H9 (cell line): ENCODE data around the gene CRYBA2. TPM values are rescaled to one million over a fixed set of nuclear protein-coding genes. Genes with fewer than 3 reads are reported as not detected.

Experiments used
- DNase-seq: peaks from one replicate; pipeline ENCODE4 v3.0.0-alpha.2; 2017
- H2AFZ ChIP-seq: one replicate; pipeline ENCODE4 v1.6.1; 2013; ENCODE audit warnings: mild to moderate bottlenecking, low read length, control low read depth, moderate library complexity
- H2AK5ac ChIP-seq: 2 replicates; pipeline ENCODE4 v1.6.1; 2013; ENCODE audit warnings: low read length, control low read depth, mixed read lengths; ENCODE audit not compliant: insufficient read length
- H2BK120ac ChIP-seq: one replicate; pipeline ENCODE4 v1.6.1; 2013; ENCODE audit warnings: low read depth, mild to moderate bottlenecking, low read length, control low read depth, inconsistent platforms; ENCODE audit not compliant: poor library complexity, severe bottlenecking
- H2BK12ac ChIP-seq: 2 replicates; pipeline ENCODE4 v1.6.1; 2013; ENCODE audit warnings: low read length, control low read depth, mixed read lengths, low read depth; ENCODE audit not compliant: insufficient read length
- H2BK15ac ChIP-seq: 2 replicates; pipeline ENCODE4 v1.6.1; 2013; ENCODE audit warnings: low read depth, low read length, control low read depth
- H2BK20ac ChIP-seq: one replicate; pipeline ENCODE4 v1.6.1; 2013; ENCODE audit warnings: low read depth, mild to moderate bottlenecking, low read length, control low read depth, inconsistent platforms; ENCODE audit not compliant: poor library complexity, severe bottlenecking
- H2BK5ac ChIP-seq: 2 replicates; pipeline ENCODE4 v1.6.1; 2013; ENCODE audit warnings: low read length, control low read depth, mixed read lengths; ENCODE audit not compliant: insufficient read length
- H3K14ac ChIP-seq: 2 replicates; pipeline ENCODE4 v1.6.1; 2013; ENCODE audit warnings: low read length, control low read depth; ENCODE audit not compliant: insufficient read depth
- H3K18ac ChIP-seq: 2 replicates; pipeline ENCODE4 v1.6.1; 2013; ENCODE audit warnings: low read depth, mild to moderate bottlenecking, mixed read lengths, low read length, control low read depth; ENCODE audit not compliant: insufficient read length
- H3K23ac ChIP-seq: 2 replicates; pipeline ENCODE4 v1.6.1; 2013; ENCODE audit warnings: low read length, control low read depth, mixed read lengths, low read depth; ENCODE audit not compliant: insufficient read length
- H3K23me2 ChIP-seq: 2 replicates; pipeline ENCODE4 v1.6.1; 2013; ENCODE audit warnings: low read depth, mild to moderate bottlenecking, mixed read lengths, low read length, control low read depth; ENCODE audit not compliant: insufficient read length, poor library complexity, severe bottlenecking
- H3K27ac ChIP-seq: 2 replicates; pipeline ENCODE4 v1.5.1; 2013; ENCODE audit warnings: low read length, control low read depth, mixed read lengths, low read depth; ENCODE audit not compliant: insufficient read length
- H3K27me3 ChIP-seq: 2 replicates; pipeline ENCODE4 v1.6.1; 2013; ENCODE audit warnings: low read length, control low read depth, inconsistent platforms; ENCODE audit not compliant: insufficient read depth
- H3K4ac ChIP-seq: 2 replicates; pipeline ENCODE4 v1.6.1; 2013; ENCODE audit warnings: low read depth, mild to moderate bottlenecking, control low read depth, inconsistent platforms, low read length, moderate library complexity
- H3K4me1 ChIP-seq: 2 replicates; pipeline ENCODE4 v1.6.1; 2013; ENCODE audit warnings: low read length, control low read depth, inconsistent platforms; ENCODE audit not compliant: insufficient read depth
- H3K4me2 ChIP-seq: 2 replicates; pipeline ENCODE4 v1.6.1; 2013; ENCODE audit warnings: low read length, control low read depth, mixed read lengths; ENCODE audit not compliant: insufficient read length, insufficient read depth
- H3K56ac ChIP-seq: 2 replicates; pipeline ENCODE4 v1.6.1; 2013; ENCODE audit warnings: low read depth, mild to moderate bottlenecking, mixed read lengths, low read length, control low read depth; ENCODE audit not compliant: insufficient read length
- H3K79me1 ChIP-seq: 2 replicates; pipeline ENCODE4 v1.6.1; 2013; ENCODE audit warnings: low read depth, mild to moderate bottlenecking, moderate library complexity, low read length, control low read depth, inconsistent platforms; ENCODE audit not compliant: insufficient read depth, poor library complexity, severe bottlenecking
- H3K79me2 ChIP-seq: 2 replicates; pipeline ENCODE4 v1.6.1; 2013; ENCODE audit warnings: low read length, control low read depth, inconsistent platforms; ENCODE audit not compliant: insufficient read depth
- H3K9ac ChIP-seq: 2 replicates; pipeline ENCODE4 v1.6.1; 2013; ENCODE audit warnings: low read length, control low read depth, mixed read lengths; ENCODE audit not compliant: insufficient read length; ENCODE audit errors: extremely low read depth
- H3K9me3 ChIP-seq: one replicate; pipeline ENCODE4 v1.6.1; 2013; ENCODE audit warnings: low read depth, low read length, inconsistent platforms; ENCODE audit not compliant: control insufficient read depth
- H3T11ph ChIP-seq: one replicate; pipeline ENCODE4 v1.6.1; 2013; ENCODE audit warnings: mild to moderate bottlenecking, low read length, control low read depth, inconsistent platforms
- H4K20me1 ChIP-seq: one replicate; pipeline ENCODE4 v1.6.1; 2013; ENCODE audit not compliant: control insufficient read depth, insufficient read length, insufficient read depth
- H4K5ac ChIP-seq: 2 replicates; pipeline ENCODE4 v1.6.1; 2013; ENCODE audit warnings: low read depth, mild to moderate bottlenecking, mixed read lengths, low read length, control low read depth; ENCODE audit not compliant: insufficient read length
- H4K8ac ChIP-seq: replicated peaks from 2 replicates; pipeline ENCODE4 v1.6.1; 2013; ENCODE audit warnings: low read length, control low read depth, mixed read lengths, low read depth; ENCODE audit not compliant: insufficient read length
- H4K91ac ChIP-seq: 2 replicates; pipeline ENCODE4 v1.6.1; 2013; ENCODE audit warnings: low read depth, mild to moderate bottlenecking, moderate library complexity, mixed read lengths, low read length, control low read depth; ENCODE audit not compliant: insufficient read length
- H3K27ac Mint-ChIP-seq, 3 experiments: 2 replicates in 2 of 3; 3 replicates in 1 of 3; pipeline ENCODE4 v1.8.0; 2020 to 2021; ENCODE audit warnings: mixed read lengths in 3 of 3, mild to moderate bottlenecking in 1 of 3, moderate library complexity in 1 of 3
- H3K27me3 Mint-ChIP-seq: 2 replicates; pipeline ENCODE4 v1.8.0; 2021; ENCODE audit warnings: low read depth, mild to moderate bottlenecking, moderate library complexity, mixed read lengths
- H3K36me3 Mint-ChIP-seq, 3 experiments: 2 replicates in 2 of 3; 3 replicates in 1 of 3; pipeline ENCODE4 v1.8.0; 2020 to 2021; ENCODE audit warnings: low read depth in 3 of 3, mixed read lengths in 3 of 3; ENCODE audit not compliant: insufficient read depth in 1 of 3
- H3K4me1 Mint-ChIP-seq, 2 experiments: 2 replicates each; pipeline ENCODE4 v1.8.0; 2020; ENCODE audit warnings: mixed read lengths in 2 of 2
- H3K4me3 Mint-ChIP-seq, 2 experiments: 2 replicates in 1 of 2; 3 replicates in 1 of 2; pipeline ENCODE4 v1.8.0; 2020 to 2021; ENCODE audit warnings: mild to moderate bottlenecking in 2 of 2, mixed read lengths in 2 of 2, moderate library complexity in 1 of 2
- H3K9me3 Mint-ChIP-seq, 2 experiments: 2 replicates in 1 of 2; 3 replicates in 1 of 2; pipeline ENCODE4 v1.8.0; 2020; ENCODE audit warnings: mild to moderate bottlenecking in 2 of 2, mixed read lengths in 2 of 2, moderate library complexity in 1 of 2
- WGBS: extraction: QIAGEN DNeasy Blood & Tissue Kit; methylation state at CpG from one replicate; pipeline ENCODE4 v1.1.7; 2013; ENCODE audit warnings: missing lambda C conversion rate, low lambda C conversion rate, mixed read lengths; ENCODE audit not compliant: insufficient read length; ENCODE audit errors: extremely low coverage; 5-methylcytosine and 5-hydroxymethylcytosine counted together
- total RNA-seq: library from RNA; stranded (reverse); gene quantifications from 2 replicates; pipeline ENCODE4 v1.2.1, GENCODE V29; 2021
- TF ChIP-seq, protein P1 (sequence below): fragments of 200-600 bp; sonication (generic); conservative IDR thresholded peaks from 3 replicates; pipeline ENCODE4 v1.8.0; 2021; ENCODE audit warnings: antibody characterized with exemption, mild to moderate bottlenecking

Gene CRYBA2
- total RNA-seq, 1 experiment from 2014 or later: not detected

DNA sequence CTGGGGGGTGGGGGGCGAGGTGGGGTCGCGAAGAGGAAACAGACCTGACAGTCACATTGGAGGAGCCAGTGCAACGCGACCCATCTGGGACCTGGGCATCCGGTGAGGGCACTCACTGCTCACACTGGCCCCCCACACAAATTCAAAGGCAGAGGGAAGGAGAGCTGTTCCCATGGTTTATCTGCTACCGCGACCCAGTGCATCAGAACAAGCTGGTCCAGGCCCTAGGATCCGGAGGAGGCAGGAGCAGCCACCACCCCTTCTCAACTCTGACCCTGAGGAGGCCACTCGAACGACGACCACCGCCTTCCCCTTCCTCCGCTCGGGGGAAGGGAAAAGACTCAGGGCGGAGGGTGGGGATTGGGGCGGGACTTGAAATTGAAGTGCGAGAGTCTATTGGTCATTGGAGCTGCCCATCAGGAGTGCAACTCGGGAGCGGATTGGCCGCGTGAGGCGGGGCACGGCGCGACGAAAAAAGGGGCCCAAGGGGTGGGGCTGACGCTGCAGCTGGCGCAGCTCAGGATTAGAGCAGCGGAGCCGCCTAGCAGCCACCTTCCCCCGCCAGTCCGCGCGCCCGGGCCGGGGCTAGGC is 34.0 kb downstream of the CRYBA2 start, which contains the start of gene CDK5R2:
Gene CDK5R2, plus strand, starts transcription at position 526 of the 591 bp plus-strand sequence. CDS start 155 bp downstream, outside the sequence.
- H2AFZ ChIP-seq: peak within 1 kb of the TSS; percentile 85
- DNase-seq: peak; percentile 96
- no peaks in the 10 kb centered on the region; a peak in 3 of 7 replicates for H3K36me3 Mint-ChIP-seq
- no peaks in the 10 kb centered on the region for H4K20me1 ChIP-seq
- no peak within 1 kb of the TSS for H3K4ac ChIP-seq
- no CpG with 5 or more reads among the region's 37 CpGs for WGBS
- peak within 1 kb of the TSS; percentile 80; the same call in 1 of the 2 replicates for H3K14ac ChIP-seq
- no peak within 1 kb of the TSS for H3K56ac ChIP-seq
- H3K9me3 ChIP-seq: no peaks in the 10 kb centered on the region
- H3K18ac ChIP-seq: no peak within 1 kb of the TSS
- TF ChIP-seq, protein P1, sequence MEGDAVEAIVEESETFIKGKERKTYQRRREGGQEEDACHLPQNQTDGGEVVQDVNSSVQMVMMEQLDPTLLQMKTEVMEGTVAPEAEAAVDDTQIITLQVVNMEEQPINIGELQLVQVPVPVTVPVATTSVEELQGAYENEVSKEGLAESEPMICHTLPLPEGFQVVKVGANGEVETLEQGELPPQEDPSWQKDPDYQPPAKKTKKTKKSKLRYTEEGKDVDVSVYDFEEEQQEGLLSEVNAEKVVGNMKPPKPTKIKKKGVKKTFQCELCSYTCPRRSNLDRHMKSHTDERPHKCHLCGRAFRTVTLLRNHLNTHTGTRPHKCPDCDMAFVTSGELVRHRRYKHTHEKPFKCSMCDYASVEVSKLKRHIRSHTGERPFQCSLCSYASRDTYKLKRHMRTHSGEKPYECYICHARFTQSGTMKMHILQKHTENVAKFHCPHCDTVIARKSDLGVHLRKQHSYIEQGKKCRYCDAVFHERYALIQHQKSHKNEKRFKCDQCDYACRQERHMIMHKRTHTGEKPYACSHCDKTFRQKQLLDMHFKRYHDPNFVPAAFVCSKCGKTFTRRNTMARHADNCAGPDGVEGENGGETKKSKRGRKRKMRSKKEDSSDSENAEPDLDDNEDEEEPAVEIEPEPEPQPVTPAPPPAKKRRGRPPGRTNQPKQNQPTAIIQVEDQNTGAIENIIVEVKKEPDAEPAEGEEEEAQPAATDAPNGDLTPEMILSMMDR: no peak
- H2BK5ac ChIP-seq: no peak within 1 kb of the TSS
- H2AK5ac ChIP-seq: no peak within 1 kb of the TSS
- peaks cover 0 to 2% of the 10 kb centered on the region in 2 experiments; a peak in 2 of 5 replicates for H3K9me3 Mint-ChIP-seq
- H3K9ac ChIP-seq: peak within 1 kb of the TSS; percentile 14
- peaks cover 18 to 34% of the 10 kb centered on the region in 2 experiments for H3K4me1 Mint-ChIP-seq
- no peak within 1 kb of the TSS for H2BK120ac ChIP-seq
- peaks cover 20% of the 10 kb centered on the region for H3K27me3 ChIP-seq
- no peak within 1 kb of the TSS for H3K27ac ChIP-seq
- peak within 1 kb of the TSS; percentile 82 to 90 for H3K4me3 Mint-ChIP-seq
- no peak within 1 kb of the TSS for H2BK20ac ChIP-seq
- no peak within 1 kb of the TSS for H4K91ac ChIP-seq
- H3K79me2 ChIP-seq: no peaks in the 10 kb centered on the region
- H2BK15ac ChIP-seq: no peak within 1 kb of the TSS; the same call in 1 of the 2 replicates
- H2BK12ac ChIP-seq: no peak within 1 kb of the TSS
- peak within 1 kb of the TSS; percentile 91 for H3K4me2 ChIP-seq
- H3K4me1 ChIP-seq: peaks cover 4% of the 10 kb centered on the region; the same call in 1 of the 2 replicates
- H3K27ac Mint-ChIP-seq: no peak within 1 kb of the TSS
- H3K23me2 ChIP-seq: peaks cover 16% of the 10 kb centered on the region
- no peak within 1 kb of the TSS for H4K5ac ChIP-seq
- no peak within 1 kb of the TSS for H3K23ac ChIP-seq
- H3K79me1 ChIP-seq: no peaks in the 10 kb centered on the region
- no peak within 1 kb of the TSS for H4K8ac ChIP-seq
- H3K27me3 Mint-ChIP-seq: peaks cover 84% of the 10 kb centered on the region
- no peak within 1 kb of the TSS for H3T11ph ChIP-seq
